ENCODE results near the gene ARHGEF10L.

ARHGEF10L gene

GRCh38 chr1:17676387-17677060 lies 137.0 kb downstream of the ARHGEF10L start:
- no peak for DNase-seq (ENCODE audit: low read depth in 2 of 2)

GRCh38 chr1:17678011-17678410 lies 138.5 kb downstream of the ARHGEF10L start:
- DNase-seq (ENCODE audit: low read depth in 2 of 2): no peak

GRCh38 chr1:17679856-17680255 lies 140.4 kb downstream of the ARHGEF10L start:
- no peak for DNase-seq (ENCODE audit: low read depth in 2 of 2)

GRCh38 chr1:17680308-17680707 lies 140.8 kb downstream of the ARHGEF10L start:
- DNase-seq (ENCODE audit: low read depth in 2 of 2): no peak

GRCh38 chr1:17682400-17682799 lies 142.9 kb downstream of the ARHGEF10L start:
- no peak for DNase-seq (ENCODE audit: low read depth in 2 of 2)

GRCh38 chr1:17683598-17683997 lies 144.1 kb downstream of the ARHGEF10L start:
- DNase-seq (ENCODE audit: low read depth in 2 of 2): no peak

GRCh38 chr1:17684810-17685209 lies 145.3 kb downstream of the ARHGEF10L start:
- DNase-seq (ENCODE audit: low read depth in 2 of 2): no peak

GRCh38 chr1:17686258-17686657 lies 146.8 kb downstream of the ARHGEF10L start:
- DNase-seq (ENCODE audit: low read depth in 2 of 2): no peak

GRCh38 chr1:17687145-17687544 lies 147.6 kb downstream of the ARHGEF10L start:
- no peak for DNase-seq (ENCODE audit: low read depth in 2 of 2)

- no peak for DNase-seq (ENCODE audit: low read depth in 2 of 2)
Measured at GRCh38 chr1:17688217-17688810, 148.8 kb downstream of the ARHGEF10L start.

- no peak for DNase-seq (ENCODE audit: low read depth in 2 of 2)
Measured at GRCh38 chr1:17689011-17689410, 149.5 kb downstream of the ARHGEF10L start.

GRCh38 chr1:17690906-17691634 lies 151.6 kb downstream of the ARHGEF10L start:
- DNase-seq (ENCODE audit: low read depth in 2 of 2): no peak

- DNase-seq (ENCODE audit: low read depth in 2 of 2): no peak
Measured at GRCh38 chr1:17692645-17693044, 153.1 kb downstream of the ARHGEF10L start.

- DNase-seq (ENCODE audit: low read depth in 2 of 2): no peak
Measured at GRCh38 chr1:17696417-17697301, 157.2 kb downstream of the ARHGEF10L start.

- DNase-seq (ENCODE audit: low read depth in 2 of 2): no peak
Measured at GRCh38 chr1:17697458-17697857, 158.0 kb downstream of the ARHGEF10L start.

GRCh38 chr1:17699581-17699980 lies 160.1 kb downstream of the ARHGEF10L start:
- no peak for DNase-seq (ENCODE audit: low read depth in 2 of 2)

GRCh38 chr1:17700945-17701810 lies 161.7 kb downstream of the ARHGEF10L start:
- no peak for DNase-seq (ENCODE audit: low read depth in 2 of 2)

- no peak for DNase-seq (ENCODE audit: low read depth in 2 of 2)
Measured at GRCh38 chr1:17704176-17704575, 164.7 kb downstream of the ARHGEF10L start.

- no peak for DNase-seq (ENCODE audit: low read depth in 2 of 2)
Measured at GRCh38 chr1:17706445-17706844, 166.9 kb downstream of the ARHGEF10L start.

- DNase-seq (ENCODE audit: low read depth in 2 of 2): no peak
Measured at GRCh38 chr1:17709981-17710380, 170.5 kb downstream of the ARHGEF10L start.
